WTC11 (cell line): ENCODE results near the gene BMP7. TPM values are rescaled to one million over a fixed set of nuclear protein-coding genes. Genes with fewer than 3 reads are reported as not detected.

Experiments
- ATAC-seq: fragments of 200-7000 bp; cut with Tn5 transposase; 2 replicates; pipeline ENCODE4 v1.10.0; 2021; ENCODE audit warnings: mild to moderate bottlenecking, moderate library complexity
- Bru-seq: library from RNA; stranded (reverse); fragments of 400-500 nt; gene quantifications from one replicate; lab custom pipeline; 2021; lab: Mats Ljungman, UMichigan
- CTCF ChIA-PET: fragments of 300-600 bp; sonication (Branson Sonifier 250); formaldehyde crosslinking; loops from one replicate; lab custom pipeline; 2021; ENCODE audit warnings: antibody characterized with exemption; lab: Charles Lee
- POLR2A ChIA-PET: fragments of 350-600 bp; sonication (Branson Sonifier 250); formaldehyde crosslinking; loops from one replicate; lab custom pipeline; 2021; ENCODE audit warnings: antibody characterized with exemption; lab: Charles Lee
- DNase-seq: peaks from one replicate; pipeline ENCODE4 v3.0.0; 2021; ENCODE audit warnings: low spot score
- H3K27ac Mint-ChIP-seq: 2 replicates; pipeline ENCODE4 v1.8.0; 2021; ENCODE audit warnings: mixed read lengths
- H3K27me3 Mint-ChIP-seq: 2 replicates; pipeline ENCODE4 v1.8.0; 2021; ENCODE audit warnings: low read depth, mild to moderate bottlenecking, moderate library complexity, mixed read lengths
- H3K36me3 Mint-ChIP-seq: 2 replicates; pipeline ENCODE4 v1.8.0; 2021; ENCODE audit warnings: mixed read lengths
- H3K4me1 Mint-ChIP-seq: 2 replicates; pipeline ENCODE4 v1.8.0; 2022; ENCODE audit warnings: mixed read lengths
- H3K4me3 Mint-ChIP-seq: 2 replicates; pipeline ENCODE4 v1.8.0; 2021; ENCODE audit warnings: mild to moderate bottlenecking, moderate library complexity, mixed read lengths
- H3K9me3 Mint-ChIP-seq: 2 replicates; pipeline ENCODE4 v1.8.0; 2021; ENCODE audit warnings: mixed read lengths
- ATF3 ChIP-seq: sonication (generic); formaldehyde crosslinking; conservative IDR thresholded peaks from 2 replicates; pipeline ENCODE4 v1.8.1; 2022; ENCODE audit warnings: mild to moderate bottlenecking, missing genetic modification reagents
- ATF6 ChIP-seq: sonication (generic); formaldehyde crosslinking; IDR thresholded peaks from 2 replicates; pipeline ENCODE4 v1.8.1; 2023; ENCODE audit warnings: mild to moderate bottlenecking, missing genetic modification reagents
- CREB1 ChIP-seq: sonication (generic); formaldehyde crosslinking; IDR thresholded peaks from 2 replicates; pipeline ENCODE4 v1.8.0; 2023; ENCODE audit warnings: mild to moderate bottlenecking, missing genetic modification reagents
- E2F5 ChIP-seq: sonication (generic); formaldehyde crosslinking; IDR thresholded peaks from 2 replicates; pipeline ENCODE4 v1.8.1; 2022; ENCODE audit warnings: mild to moderate bottlenecking, moderate library complexity, missing genetic modification reagents
- ERG ChIP-seq: fragments of 250-450 bp; sonication (Bioruptor Pico); IDR thresholded peaks from 2 replicates; pipeline ENCODE4 v1.8.0; 2021; ENCODE audit warnings: mild to moderate bottlenecking
- ETV6 ChIP-seq: sonication (generic); formaldehyde crosslinking; IDR thresholded peaks from 2 replicates; pipeline ENCODE4 v1.8.1; 2022; ENCODE audit warnings: mild to moderate bottlenecking, missing genetic modification reagents
- HMGA2 ChIP-seq: fragments of 250-450 bp; sonication (Bioruptor Pico); IDR thresholded peaks from 2 replicates; pipeline ENCODE4 v1.4.0; 2021; ENCODE audit warnings: mild to moderate bottlenecking, moderate library complexity
- MAX ChIP-seq: sonication (generic); formaldehyde crosslinking; IDR thresholded peaks from 2 replicates; pipeline ENCODE4 v1.8.0; 2022; ENCODE audit warnings: mild to moderate bottlenecking, missing genetic modification reagents
- MXD4 ChIP-seq: fragments of 250-450 bp; sonication (Bioruptor Pico); IDR thresholded peaks from 2 replicates; pipeline ENCODE4 v1.8.0; 2021; ENCODE audit warnings: mild to moderate bottlenecking, moderate library complexity, borderline replicate concordance
- OVOL2 ChIP-seq: fragments of 250-450 bp; sonication (Bioruptor Pico); IDR thresholded peaks from 2 replicates; pipeline ENCODE4 v1.9.0; 2021; ENCODE audit warnings: mild to moderate bottlenecking, borderline replicate concordance
- PREB ChIP-seq: sonication (generic); formaldehyde crosslinking; IDR thresholded peaks from 2 replicates; pipeline ENCODE4 v1.8.1; 2022; ENCODE audit warnings: mild to moderate bottlenecking, missing genetic modification reagents, moderate library complexity, borderline replicate concordance
- RELA ChIP-seq: sonication (generic); formaldehyde crosslinking; IDR thresholded peaks from 2 replicates; pipeline ENCODE4 v1.8.1; 2022; ENCODE audit warnings: missing genetic modification reagents, mild to moderate bottlenecking, borderline replicate concordance
- SMAD4 ChIP-seq: sonication (generic); formaldehyde crosslinking; IDR thresholded peaks from 2 replicates; pipeline ENCODE4 v1.8.0; 2022; ENCODE audit warnings: mild to moderate bottlenecking, missing genetic modification reagents
- SP1 ChIP-seq: sonication (generic); formaldehyde crosslinking; conservative IDR thresholded peaks from 2 replicates; pipeline ENCODE4 v1.8.1; 2022; ENCODE audit warnings: missing genetic modification reagents
- TCF7 ChIP-seq: sonication (generic); formaldehyde crosslinking; IDR thresholded peaks from 2 replicates; pipeline ENCODE4 v1.8.0; 2022; ENCODE audit warnings: mild to moderate bottlenecking, low read depth, missing genetic modification reagents, moderate library complexity
- TEAD1 ChIP-seq: sonication (generic); formaldehyde crosslinking; IDR thresholded peaks from 2 replicates; pipeline ENCODE4 v1.8.0; 2022; ENCODE audit warnings: mild to moderate bottlenecking, missing genetic modification reagents
- USF1 ChIP-seq: sonication (generic); formaldehyde crosslinking; IDR thresholded peaks from 2 replicates; pipeline ENCODE4 v1.8.0; 2022; ENCODE audit warnings: mild to moderate bottlenecking, missing genetic modification reagents
- ZMAT4 ChIP-seq: fragments of 250-450 bp; sonication (Bioruptor Pico); IDR thresholded peaks from 2 replicates; pipeline ENCODE4 v1.9.0; 2021; ENCODE audit warnings: mild to moderate bottlenecking
- ZNF263 ChIP-seq: sonication (generic); formaldehyde crosslinking; IDR thresholded peaks from 2 replicates; pipeline ENCODE4 v1.8.1; 2022; ENCODE audit warnings: low read depth, mild to moderate bottlenecking, moderate library complexity, missing genetic modification reagents
- ZNF423 ChIP-seq: fragments of 250-450 bp; sonication (Bioruptor Pico); IDR thresholded peaks from 2 replicates; pipeline ENCODE4 v2.1.2; 2022; ENCODE audit warnings: mild to moderate bottlenecking, moderate library complexity
- ZSCAN18 ChIP-seq: fragments of 250-450 bp; sonication (Bioruptor Pico); IDR thresholded peaks from 2 replicates; pipeline ENCODE4 v2.1.2; 2022; ENCODE audit warnings: mild to moderate bottlenecking, moderate library complexity
- long read RNA-seq, 3 experiments: library from RNA in 1 of 3; library from capped mRNA in 1 of 3; library from polyadenylated mRNA in 1 of 3; unstranded in 2 of 3; stranded (forward) in 1 of 3; transcript quantifications; one replicate each; pipeline ENCODE4 v2.0.0, GENCODE V29; 2021
- total RNA-seq: library from RNA; stranded (reverse); gene quantifications from 3 replicates; pipeline ENCODE4 v1.2.3, GENCODE V29; 2021

Gene BMP7
- total RNA-seq (39.1 to 40.7 TPM (median 40.0 TPM) in 3 replicates), Bru-seq, nascent RNA (percentile 72 among the genes with signal in this experiment)
- long read RNA-seq, experiment 1, full-length matches to known transcripts: 93 of 120 reads
- long read RNA-seq, experiment 1, partial matches to known transcripts: 5 of 120 reads
- long read RNA-seq, experiment 1, other reads (novel, unspliced or antisense): 22 of 120 reads
- long read RNA-seq, experiment 2, full-length matches to known transcripts: 22 of 48 reads
- long read RNA-seq, experiment 2, partial matches to known transcripts: 4 of 48 reads
- long read RNA-seq, experiment 2, other reads (novel, unspliced or antisense): 22 of 48 reads
- long read RNA-seq, experiment 3, full-length matches to known transcripts: 3 of 4 reads
- long read RNA-seq, experiment 3, partial matches to known transcripts: 1 of 4 reads
- long read RNA-seq, experiment 3, other reads (novel, unspliced or antisense): 0 of 4 reads

GRCh38 chr20:57266291-57267157, at the start of gene BMP7:
Gene BMP7 (minus strand): TSS chr20:57266641. CDS start chr20:57266122, 519 bp downstream.
- ATAC-seq: peak; percentile 26
- TF ChIP-seq OVOL2 (CRISPR knock-in tag) (no peak), TEAD1 (CRISPR knock-in tag) (no peak), ERG (CRISPR knock-in tag) (no peak), ATF3 (CRISPR knock-in tag) (no peak), ZNF263 (CRISPR knock-in tag) (peak; percentile 52; the same call in 1 of the 2 replicates), SP1 (CRISPR knock-in tag) (0 out of 2 replicates have a peak, but pooled peaks have one; percentile 46), TCF7 (0 out of 2 replicates have a peak, but pooled peaks have one; percentile 38), ZMAT4 (no peak), E2F5 (no peak), ETV6 (CRISPR knock-in tag) (peak; percentile 42; the same call in 1 of the 2 replicates), ZNF423 (peak; percentile 65; the same call in 1 of the 2 replicates)
- peak within 1 kb of the TSS; percentile 85 for H3K4me3 Mint-ChIP-seq
- H3K27me3 Mint-ChIP-seq: peaks cover 81% of the 10 kb centered on the region
- H3K9me3 Mint-ChIP-seq: no peaks in the 10 kb centered on the region
- CTCF ChIA-PET: interaction anchor here (0.7 to 1.3 kb wide), 2 partner anchors 66 to 325 kb away, joined by 4 read pairs; no protein-coding TSS in a partner anchor
- peaks cover 71% of the 10 kb centered on the region for H3K4me1 Mint-ChIP-seq
- POLR2A ChIA-PET: no interaction called here
- no peaks in the 10 kb centered on the region for H3K36me3 Mint-ChIP-seq
- DNase-seq: peak; percentile 69
- H3K27ac Mint-ChIP-seq: no peak within 1 kb of the TSS

GRCh38 chr20:57315976-57316480, 49.6 kb upstream of the BMP7 start:
- 0 out of 2 replicates have a peak, but pooled peaks cover 4% of the 10 kb centered on the region for H3K4me1 Mint-ChIP-seq
- ChIA-PET POLR2A (no interaction called here), CTCF (no interaction called here)
- DNase-seq: no peak
- no peak overlapping the region for H3K4me3 Mint-ChIP-seq
- H3K36me3 Mint-ChIP-seq: no peaks in the 10 kb centered on the region
- ATAC-seq: no peak
- H3K27me3 Mint-ChIP-seq: no peaks in the 10 kb centered on the region
- no peak overlapping the region for H3K27ac Mint-ChIP-seq
- H3K9me3 Mint-ChIP-seq: no peaks in the 10 kb centered on the region
- TF ChIP-seq MAX (CRISPR knock-in tag) (no peak), CREB1 (CRISPR knock-in tag) (no peak), USF1 (CRISPR knock-in tag) (no peak), SMAD4 (CRISPR knock-in tag) (no peak), MXD4 (no peak), RELA (CRISPR knock-in tag) (no peak), ERG (CRISPR knock-in tag) (no peak), ZSCAN18 (CRISPR knock-in tag) (no peak), PREB (no peak), HMGA2 (CRISPR knock-in tag) (no peak; the same call in 1 of the 2 replicates), ATF6 (CRISPR knock-in tag) (no peak)
